H1 (cell line): ENCODE measurements around the gene PPIL4.

ENCODE experiments used
- BACH1 ChIP-seq: IDR thresholded peaks from 2 replicates; pipeline ENCODE4 v1.6.1; 2012; ENCODE audit warnings: low read length, improper control_type of control experiment
- CHD2 ChIP-seq: IDR thresholded peaks from 2 replicates; pipeline ENCODE4 v1.6.1; 2012; ENCODE audit warnings: low read length, improper control_type of control experiment
- EP300 ChIP-seq, 2 experiments: IDR thresholded peaks; 1 replicate in 1 of 2; 2 replicates in 1 of 2; pipeline ENCODE4 v1.6.1; 2011 to 2012; ENCODE audit warnings: low read depth in 2 of 2, low read length in 2 of 2, mild to moderate bottlenecking in 2 of 2, borderline replicate concordance in 1 of 2, inconsistent platforms in 1 of 2, moderate library complexity in 1 of 2
- POLR2A ChIP-seq, 2 experiments: IDR thresholded peaks; 1 replicate in 1 of 2; 2 replicates in 1 of 2; pipeline ENCODE4 v1.6.1; 2011; ENCODE audit warnings: low read depth in 2 of 2, low read length in 2 of 2, mild to moderate bottlenecking in 2 of 2; ENCODE audit errors: control extremely low read depth in 1 of 2
- SRF ChIP-seq: IDR thresholded peaks from 2 replicates; pipeline ENCODE4 v1.6.1; 2011; ENCODE audit warnings: mild to moderate bottlenecking, low read depth, low read length, moderate library complexity
- TF ChIP-seq, protein P1 (sequence below), 3 experiments: IDR thresholded peaks; 1 replicate in 2 of 3; 2 replicates in 1 of 3; pipeline versions ENCODE4 v1.5.1 to v1.6.1; 2011; ENCODE audit warnings: low read length in 3 of 3, mild to moderate bottlenecking in 3 of 3, inconsistent platforms in 2 of 3, low read depth in 1 of 3, moderate library complexity in 1 of 3; ENCODE audit not compliant: insufficient read depth in 1 of 3; ENCODE audit errors: control extremely low read depth in 1 of 3

DNA sequence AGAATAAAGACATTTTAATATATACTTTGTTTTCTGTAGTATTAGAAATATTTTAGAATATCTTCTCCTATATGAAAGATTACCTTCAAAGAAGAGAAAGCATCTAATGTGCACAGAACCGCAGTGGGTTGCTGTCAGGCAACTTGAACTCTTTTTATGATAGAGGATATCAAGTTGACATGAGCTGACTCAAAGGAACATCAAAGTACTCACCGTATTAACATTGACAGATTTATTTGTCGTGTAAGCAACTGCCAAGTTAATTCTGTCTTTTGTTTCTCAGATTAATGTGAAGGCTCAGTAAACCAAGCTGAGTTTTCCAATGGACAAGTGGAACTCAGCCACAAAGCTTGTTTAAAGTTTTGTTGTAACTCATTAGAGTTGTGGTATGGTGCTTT, 18.1 kb upstream of the PPIL4 start:
- TF ChIP-seq BACH1: no peak
- no peak for TF ChIP-seq POLR2A (IDR thresholded peaks at IDR 0.05; ENCODE audit: control extremely low read depth in 1 of 2, low read depth in 2 of 2, low read length in 2 of 2)
- TF ChIP-seq, protein P1, sequence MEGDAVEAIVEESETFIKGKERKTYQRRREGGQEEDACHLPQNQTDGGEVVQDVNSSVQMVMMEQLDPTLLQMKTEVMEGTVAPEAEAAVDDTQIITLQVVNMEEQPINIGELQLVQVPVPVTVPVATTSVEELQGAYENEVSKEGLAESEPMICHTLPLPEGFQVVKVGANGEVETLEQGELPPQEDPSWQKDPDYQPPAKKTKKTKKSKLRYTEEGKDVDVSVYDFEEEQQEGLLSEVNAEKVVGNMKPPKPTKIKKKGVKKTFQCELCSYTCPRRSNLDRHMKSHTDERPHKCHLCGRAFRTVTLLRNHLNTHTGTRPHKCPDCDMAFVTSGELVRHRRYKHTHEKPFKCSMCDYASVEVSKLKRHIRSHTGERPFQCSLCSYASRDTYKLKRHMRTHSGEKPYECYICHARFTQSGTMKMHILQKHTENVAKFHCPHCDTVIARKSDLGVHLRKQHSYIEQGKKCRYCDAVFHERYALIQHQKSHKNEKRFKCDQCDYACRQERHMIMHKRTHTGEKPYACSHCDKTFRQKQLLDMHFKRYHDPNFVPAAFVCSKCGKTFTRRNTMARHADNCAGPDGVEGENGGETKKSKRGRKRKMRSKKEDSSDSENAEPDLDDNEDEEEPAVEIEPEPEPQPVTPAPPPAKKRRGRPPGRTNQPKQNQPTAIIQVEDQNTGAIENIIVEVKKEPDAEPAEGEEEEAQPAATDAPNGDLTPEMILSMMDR (IDR thresholded peaks at IDR 0.05; ENCODE audit: control extremely low read depth in 1 of 3, insufficient read depth in 1 of 3, low read depth in 1 of 3, low read length in 3 of 3): no peak
- no peak for TF ChIP-seq SRF
- TF ChIP-seq EP300 (IDR thresholded peaks at IDR 0.05; ENCODE audit: borderline replicate concordance in 1 of 2, low read depth in 2 of 2, low read length in 2 of 2): no peak
- TF ChIP-seq CHD2: no peak
